Fibroblast of mammary gland (primary cell): ENCODE data around the gene ASTN2.

ENCODE experiments used
- DNase-seq: peaks from one replicate; pipeline ENCODE4 v3.0.0-alpha.2; 2010; ENCODE audit warnings: low read depth
- H3K4me3 ChIP-seq: 2 replicates; pipeline ENCODE4 v1.5.1; 2011; ENCODE audit warnings: low read depth, mild to moderate bottlenecking, low read length, moderate library complexity; ENCODE audit not compliant: control insufficient read depth
- CTCF ChIP-seq: conservative IDR thresholded peaks from 2 replicates; pipeline ENCODE4 v1.5.1; 2011; ENCODE audit warnings: low read depth, low read length, inconsistent platforms; ENCODE audit not compliant: control insufficient read depth, insufficient read depth

Gene ASTN2

GRCh38 chr9:117188394-117188793 is 226.5 kb downstream of the ASTN2 start:
- H3K4me3 ChIP-seq = no peak overlapping the region
- TF ChIP-seq CTCF = no peak
- no peak for DNase-seq

DNA sequence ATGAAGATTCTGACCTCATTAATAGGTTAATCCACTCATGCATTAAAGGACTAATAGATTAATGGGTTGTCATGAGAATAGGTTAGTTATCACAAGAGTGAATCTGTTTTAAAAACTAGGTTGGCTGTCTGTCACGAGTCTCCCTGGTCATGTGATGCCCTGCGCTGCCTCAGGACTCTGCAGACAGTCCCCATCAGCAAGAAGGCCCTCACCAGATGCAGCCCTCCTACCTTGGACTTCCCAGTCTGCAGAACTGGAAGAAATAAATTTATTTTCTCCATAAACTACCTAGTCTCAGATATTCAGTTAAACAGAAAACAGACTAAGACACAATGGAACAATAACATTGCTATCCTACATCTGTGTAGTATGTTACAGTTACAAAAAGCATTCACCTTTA is 227.4 kb downstream of the ASTN2 start:
- no peak for TF ChIP-seq CTCF
- no peak overlapping the region for H3K4me3 ChIP-seq
- DNase-seq = no peak

- H3K4me3 ChIP-seq = no peak overlapping the region
- no peak for DNase-seq
- no peak for TF ChIP-seq CTCF
Observed at GRCh38 chr9:117184173-117184572, 230.7 kb downstream of the ASTN2 start.

DNA sequence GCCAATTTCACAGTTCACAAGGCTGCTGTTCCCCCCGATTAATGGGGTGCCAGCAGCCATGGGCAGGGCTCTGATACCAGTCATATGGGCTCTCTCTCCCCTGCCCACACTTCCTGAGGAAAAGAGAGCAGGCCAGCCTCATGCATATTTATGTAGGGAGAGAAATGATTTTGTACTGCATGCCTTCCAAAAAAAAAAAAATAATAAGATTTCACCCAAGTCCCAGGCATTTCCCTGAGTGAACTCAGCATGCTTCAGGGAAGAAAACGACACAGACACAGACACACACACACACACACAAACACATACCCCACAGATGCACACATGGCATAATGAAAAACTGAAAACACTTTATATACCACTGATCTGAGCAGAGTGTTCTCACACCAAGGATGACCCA is 232.8 kb downstream of the ASTN2 start:
- no peak for TF ChIP-seq CTCF
- no peak overlapping the region for H3K4me3 ChIP-seq

GRCh38 chr9:117180896-117181445 is 233.9 kb downstream of the ASTN2 start:
- no peak overlapping the region for H3K4me3 ChIP-seq
- TF ChIP-seq CTCF = no peak
- DNase-seq = no peak

More for the DNA sequence above, 232.8 kb downstream of the ASTN2 start:
- no peak for DNase-seq

GRCh38 chr9:117178596-117179375 is 236.1 kb downstream of the ASTN2 start:
- DNase-seq = no peak
- TF ChIP-seq CTCF = no peak
- H3K4me3 ChIP-seq = no peak overlapping the region
